Brain microvascular endothelial cell (primary cell): ENCODE results near the gene GRPEL1.

Experiments
- DNase-seq: peaks from one replicate; pipeline ENCODE4 v3.0.0-alpha.2; 2020
- H3K27ac ChIP-seq: fragments of 250-450 bp; sonication (Bioruptor Pico); 2 replicates; pipeline ENCODE4 v1.5.1; 2020; ENCODE audit warnings: mild to moderate bottlenecking, moderate library complexity
- H3K27me3 ChIP-seq: fragments of 250-450 bp; sonication (Bioruptor Pico); replicated peaks from 2 replicates; pipeline ENCODE4 v1.5.1; 2020; ENCODE audit warnings: mild to moderate bottlenecking
- H3K36me3 ChIP-seq: fragments of 250-450 bp; sonication (Bioruptor Pico); replicated peaks from 2 replicates; pipeline ENCODE4 v1.5.1; 2020; ENCODE audit warnings: mild to moderate bottlenecking
- H3K4me3 ChIP-seq: 2 replicates; pipeline ENCODE4 v1.5.1; 2011; ENCODE audit warnings: low read depth, mild to moderate bottlenecking, control low read depth, low read length, moderate library complexity
- CTCF ChIP-seq: IDR thresholded peaks from 2 replicates; pipeline ENCODE4 v1.5.1; 2011; ENCODE audit warnings: low read depth, mild to moderate bottlenecking, moderate library complexity, low read length, control low read depth, inconsistent platforms; ENCODE audit errors: missing control alignments
- in situ Hi-C: cut with HindIII; loops from 2 replicates; pipeline ENCODE4 v1.10.0; 2017; ENCODE audit warnings: low sequenced_read_pairs, low pct_ligation_motif_present

GRPEL1 gene

GRCh38 chr4:7019367-7019766 lies 48.5 kb downstream of the GRPEL1 start:
- Histone ChIP-seq H3K27me3 (no peaks in the 10 kb centered on the region), H3K27ac (no peak overlapping the region), H3K4me3 (no peak overlapping the region), H3K36me3 (peaks cover 2% of the 10 kb centered on the region)
- in situ Hi-C loops, result no loop called here
- no peak for DNase-seq
- no peak for TF ChIP-seq CTCF

- H3K36me3 ChIP-seq, result peaks cover 2% of the 10 kb centered on the region
- TF ChIP-seq CTCF, result no peak
- in situ Hi-C loops, result no loop called here
These were observed 49.6 kb downstream of the GRPEL1 start for GRCh38 chr4:7018281-7018680.

GRCh38 chr4:7017446-7018048 lies 50.3 kb downstream of the GRPEL1 start:
- no peak for DNase-seq
- Histone ChIP-seq H3K36me3 (peaks cover 2% of the 10 kb centered on the region), H3K27ac (no peak overlapping the region), H3K4me3 (no peak overlapping the region), H3K27me3 (no peaks in the 10 kb centered on the region)
- no peak for TF ChIP-seq CTCF
- in situ Hi-C loops, result no loop called here

More at GRCh38 chr4:7018281-7018680, 49.6 kb downstream of the GRPEL1 start:
- no peak for DNase-seq
- H3K27ac ChIP-seq, result no peak overlapping the region
- H3K4me3 ChIP-seq, result no peak overlapping the region
- H3K27me3 ChIP-seq, result no peaks in the 10 kb centered on the region

- no peak for DNase-seq
- in situ Hi-C loops, result no loop called here
- Histone ChIP-seq H3K27ac (no peak overlapping the region), H3K27me3 (no peaks in the 10 kb centered on the region), H3K4me3 (no peak overlapping the region), H3K36me3 (peaks cover 2% of the 10 kb centered on the region)
- TF ChIP-seq CTCF, result no peak
These were observed 51.4 kb downstream of the GRPEL1 start for GRCh38 chr4:7016512-7016911.

GRCh38 chr4:7016086-7016485 lies 51.8 kb downstream of the GRPEL1 start:
- DNase-seq, result no peak
- Histone ChIP-seq H3K27me3 (no peaks in the 10 kb centered on the region), H3K4me3 (no peak overlapping the region), H3K36me3 (peaks cover 2% of the 10 kb centered on the region), H3K27ac (no peak overlapping the region)
- in situ Hi-C loops, result no loop called here
- TF ChIP-seq CTCF, result no peak

GRCh38 chr4:7015383-7016035 lies 52.4 kb downstream of the GRPEL1 start:
- peaks cover 7% of the 10 kb centered on the region for H3K36me3 ChIP-seq
- no peaks in the 10 kb centered on the region for H3K27me3 ChIP-seq
- H3K4me3 ChIP-seq, result no peak overlapping the region
- no peak for TF ChIP-seq CTCF
- no peak overlapping the region for H3K27ac ChIP-seq
- peak; percentile 15 for DNase-seq
- in situ Hi-C loops, result no loop called here
